Lower leg skin (tissue), 4 donors: ENCODE data around the gene F2R. TPM values are rescaled to one million over a fixed set of nuclear protein-coding genes. Genes with fewer than 3 reads are reported as not detected.

ENCODE experiments used
- DNase-seq, 2 donors: peaks; one replicate each; pipeline ENCODE4 v3.0.0-alpha.2; 2019; ENCODE audit warnings: low spot score in 2 of 2
- H3K4me3 ChIP-seq: fragments of 200-600 bp; sonication (generic); 2 replicates; pipeline ENCODE4 v1.5.1; 2017; ENCODE audit warnings: mild to moderate bottlenecking, low read depth; ENCODE audit not compliant: poor library complexity, severe bottlenecking
- POLR2A ChIP-seq, 2 donors: fragments of 450-650 bp; IDR thresholded peaks; one replicate each; pipeline ENCODE4 v1.6.1; 2016 to 2017; ENCODE audit warnings: antibody characterized with exemption in 2 of 2, mild to moderate bottlenecking in 1 of 2, moderate library complexity in 1 of 2
- WGBS, 2 donors: methylation state at CpG; one replicate each; pipeline ENCODE4 v1.1.5; 2018; 5-methylcytosine and 5-hydroxymethylcytosine counted together
- intact Hi-C: fragments of 100-400 bp; cut with DNase I; formaldehyde crosslinking; loops from one replicate; pipeline ENCODE4 v1.15.0; 2023; ENCODE audit warnings: low total_unique reads
- total RNA-seq, 4 donors: library from RNA; depleted of rRNA; stranded (reverse); fragments of >200 nt; gene quantifications; one replicate each; pipeline ENCODE4 v1.1.0, GENCODE V29; 2016
- TF ChIP-seq, protein P1 (sequence below), 3 donors: fragments of 450-650 bp; IDR thresholded peaks; one replicate each; pipeline ENCODE4 v1.5.1; 2016; ENCODE audit warnings: antibody characterized with exemption in 3 of 3, mild to moderate bottlenecking in 3 of 3, moderate library complexity in 2 of 3

F2R gene
- total RNA-seq, 4 donors from 2014 or later = 52.4 to 70.9 (median 64.4) TPM

DNA sequence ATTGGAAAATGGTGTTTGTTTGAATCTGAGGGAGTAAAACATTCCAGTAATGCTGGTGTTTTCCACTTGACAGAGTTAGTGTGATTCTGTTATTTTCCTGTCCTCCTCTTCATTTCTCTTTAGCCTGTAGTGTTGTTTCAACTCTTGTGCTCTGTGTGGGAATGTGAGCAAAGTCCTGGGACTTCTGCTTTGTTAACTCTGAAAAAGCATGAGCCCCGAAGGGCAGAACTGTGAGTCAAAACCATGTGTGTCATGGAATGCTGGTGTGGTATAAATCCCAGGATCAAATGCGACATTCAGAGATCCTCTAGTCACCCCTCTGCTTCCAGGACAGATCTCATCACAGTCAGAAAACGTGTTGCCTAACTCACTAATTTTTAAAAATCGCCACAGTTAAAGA, 8.9 kb downstream of the F2R start:
- H3K4me3 ChIP-seq = no peak overlapping the region
- intact Hi-C loops = no loop called here
- no peak for DNase-seq
- TF ChIP-seq, protein P1, sequence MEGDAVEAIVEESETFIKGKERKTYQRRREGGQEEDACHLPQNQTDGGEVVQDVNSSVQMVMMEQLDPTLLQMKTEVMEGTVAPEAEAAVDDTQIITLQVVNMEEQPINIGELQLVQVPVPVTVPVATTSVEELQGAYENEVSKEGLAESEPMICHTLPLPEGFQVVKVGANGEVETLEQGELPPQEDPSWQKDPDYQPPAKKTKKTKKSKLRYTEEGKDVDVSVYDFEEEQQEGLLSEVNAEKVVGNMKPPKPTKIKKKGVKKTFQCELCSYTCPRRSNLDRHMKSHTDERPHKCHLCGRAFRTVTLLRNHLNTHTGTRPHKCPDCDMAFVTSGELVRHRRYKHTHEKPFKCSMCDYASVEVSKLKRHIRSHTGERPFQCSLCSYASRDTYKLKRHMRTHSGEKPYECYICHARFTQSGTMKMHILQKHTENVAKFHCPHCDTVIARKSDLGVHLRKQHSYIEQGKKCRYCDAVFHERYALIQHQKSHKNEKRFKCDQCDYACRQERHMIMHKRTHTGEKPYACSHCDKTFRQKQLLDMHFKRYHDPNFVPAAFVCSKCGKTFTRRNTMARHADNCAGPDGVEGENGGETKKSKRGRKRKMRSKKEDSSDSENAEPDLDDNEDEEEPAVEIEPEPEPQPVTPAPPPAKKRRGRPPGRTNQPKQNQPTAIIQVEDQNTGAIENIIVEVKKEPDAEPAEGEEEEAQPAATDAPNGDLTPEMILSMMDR (IDR thresholded peaks at IDR 0.05) = no peak
- TF ChIP-seq POLR2A (IDR thresholded peaks at IDR 0.05) = no peak
- 51 to 53% methylated on average over 4 of the region's 4 CpGs for WGBS, 2 donors

DNA sequence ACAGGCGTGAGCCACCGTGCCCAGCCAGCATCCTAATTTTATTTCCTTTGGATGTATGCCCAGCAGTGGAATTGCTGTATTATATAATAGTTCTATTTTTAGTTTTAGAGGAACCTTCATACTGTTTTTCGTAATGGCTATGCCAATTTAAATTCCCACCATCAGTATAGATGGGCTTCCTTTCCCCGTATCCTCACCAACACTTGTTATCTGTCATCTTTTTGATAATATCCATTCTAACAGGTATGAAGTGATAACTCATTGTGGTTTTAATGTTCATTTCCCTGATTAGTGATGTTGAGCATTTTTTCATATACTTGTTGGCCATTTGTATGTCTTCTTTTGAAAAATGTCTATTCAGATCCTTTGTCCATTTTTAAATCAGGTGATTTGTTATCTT, 13.0 kb downstream of the F2R start:
- TF ChIP-seq, protein P1 (IDR thresholded peaks at IDR 0.05) = no peak
- no peak for TF ChIP-seq POLR2A (IDR thresholded peaks at IDR 0.05)
- H3K4me3 ChIP-seq = no peak overlapping the region
- intact Hi-C loops = no loop called here
- DNase-seq = no peak
- 48 to 57% methylated on average over 4 of the region's 4 CpGs for WGBS, 2 donors

DNA sequence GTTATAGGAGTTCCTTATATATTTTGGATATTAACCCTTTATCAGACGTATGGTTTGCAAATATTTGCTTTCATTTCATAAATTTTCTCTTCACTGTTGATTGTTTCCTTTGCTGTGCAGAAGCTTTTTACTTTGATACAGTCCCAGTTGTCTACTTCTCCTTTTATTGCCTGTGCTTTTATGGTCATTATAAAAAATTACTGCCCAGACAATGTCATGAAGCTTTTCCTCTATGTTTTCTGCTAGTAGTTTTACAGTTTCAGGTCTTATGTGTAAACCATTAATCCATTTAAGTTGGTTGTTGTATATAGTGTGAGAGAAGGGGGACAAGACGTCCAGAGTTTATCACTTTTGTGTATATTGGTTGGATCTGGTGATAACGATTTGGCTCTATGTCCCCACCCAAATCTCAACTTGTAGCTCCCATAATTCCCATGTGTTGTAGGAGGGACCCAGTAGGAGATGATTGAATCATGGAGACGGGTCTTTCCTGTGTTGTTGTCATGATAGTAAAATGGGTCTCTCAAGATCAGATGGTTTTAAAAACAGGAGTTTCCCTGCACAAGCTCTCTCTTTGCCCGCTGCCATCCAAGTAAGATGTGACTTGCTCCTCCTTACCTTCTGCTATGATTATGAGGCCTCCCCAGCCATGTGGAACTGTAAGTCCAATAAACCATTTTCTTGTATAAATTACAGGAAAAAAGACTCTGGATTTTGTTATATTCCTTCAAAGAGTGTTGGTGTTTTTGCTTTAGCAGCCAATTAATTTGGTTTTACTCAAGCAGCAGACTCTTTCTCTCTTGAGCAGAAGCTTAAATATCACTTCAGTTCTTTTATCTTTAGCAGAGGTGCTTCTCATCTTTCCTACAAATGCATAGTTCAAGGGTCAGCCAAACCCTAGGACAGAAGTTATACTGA, 13.7 kb downstream of the F2R start:
- H3K4me3 ChIP-seq = no peak overlapping the region
- intact Hi-C loops = no loop called here
- TF ChIP-seq, protein P1 (IDR thresholded peaks at IDR 0.05) = no peak
- TF ChIP-seq POLR2A (IDR thresholded peaks at IDR 0.05) = no peak
- DNase-seq = no peak
- 97 to 98% methylated on average over 5 of the region's 5 CpGs for WGBS, 2 donors

DNA sequence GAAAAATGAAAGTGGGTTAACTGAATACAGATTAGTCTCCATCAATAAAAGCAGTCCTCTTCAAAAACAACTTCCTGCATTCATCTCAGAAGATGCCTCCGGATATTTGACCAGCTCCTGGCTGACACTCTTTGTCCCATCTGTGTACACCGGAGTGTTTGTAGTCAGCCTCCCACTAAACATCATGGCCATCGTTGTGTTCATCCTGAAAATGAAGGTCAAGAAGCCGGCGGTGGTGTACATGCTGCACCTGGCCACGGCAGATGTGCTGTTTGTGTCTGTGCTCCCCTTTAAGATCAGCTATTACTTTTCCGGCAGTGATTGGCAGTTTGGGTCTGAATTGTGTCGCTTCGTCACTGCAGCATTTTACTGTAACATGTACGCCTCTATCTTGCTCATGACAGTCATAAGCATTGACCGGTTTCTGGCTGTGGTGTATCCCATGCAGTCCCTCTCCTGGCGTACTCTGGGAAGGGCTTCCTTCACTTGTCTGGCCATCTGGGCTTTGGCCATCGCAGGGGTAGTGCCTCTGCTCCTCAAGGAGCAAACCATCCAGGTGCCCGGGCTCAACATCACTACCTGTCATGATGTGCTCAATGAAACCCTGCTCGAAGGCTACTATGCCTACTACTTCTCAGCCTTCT, 16.6 kb downstream of the F2R start:
- intact Hi-C loops = no loop called here
- no peak overlapping the region for H3K4me3 ChIP-seq
- TF ChIP-seq, protein P1 (IDR thresholded peaks at IDR 0.05) = no peak
- no peak for TF ChIP-seq POLR2A (IDR thresholded peaks at IDR 0.05)
- DNase-seq = no peak
- 92 to 93% methylated on average over 15 of the region's 15 CpGs for WGBS, 2 donors

DNA sequence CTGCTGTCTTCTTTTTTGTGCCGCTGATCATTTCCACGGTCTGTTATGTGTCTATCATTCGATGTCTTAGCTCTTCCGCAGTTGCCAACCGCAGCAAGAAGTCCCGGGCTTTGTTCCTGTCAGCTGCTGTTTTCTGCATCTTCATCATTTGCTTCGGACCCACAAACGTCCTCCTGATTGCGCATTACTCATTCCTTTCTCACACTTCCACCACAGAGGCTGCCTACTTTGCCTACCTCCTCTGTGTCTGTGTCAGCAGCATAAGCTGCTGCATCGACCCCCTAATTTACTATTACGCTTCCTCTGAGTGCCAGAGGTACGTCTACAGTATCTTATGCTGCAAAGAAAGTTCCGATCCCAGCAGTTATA, 17.1 kb downstream of the F2R start:
- TF ChIP-seq, protein P1 (IDR thresholded peaks at IDR 0.05) = no peak
- TF ChIP-seq POLR2A (IDR thresholded peaks at IDR 0.05) = no peak
- H3K4me3 ChIP-seq = no peak overlapping the region
- DNase-seq = no peak
- intact Hi-C loops = no loop called here
- WGBS, 2 donors = 91 to 94% methylated on average over 13 of the region's 13 CpGs
